HCT116 (cell line): ENCODE data around the gene ANKHD1. TPM values are rescaled to one million over a fixed set of nuclear protein-coding genes. Genes with fewer than 3 reads are reported as not detected.

ENCODE experiments used
- ATAC-seq: fragments of 200-7000 bp; cut with Tn5 transposase; 2 replicates; pipeline ENCODE4 v1.9.1; 2020; ENCODE audit warnings: mild to moderate bottlenecking, moderate library complexity
- BruUV-seq: library from RNA; stranded (reverse); fragments of 400-500 nt; replicated peaks from 2 replicates; lab custom pipeline; 2021; lab: Mats Ljungman, UMichigan
- CTCF ChIA-PET: fragments of 300-600 bp; sonication (Branson Sonifier 250); formaldehyde crosslinking; loops from one replicate; lab custom pipeline; 2021; ENCODE audit warnings: antibody characterized with exemption; lab: Charles Lee
- POLR2A ChIA-PET: fragments of 300-600, 350-600 bp; sonication (Branson Sonifier 250); formaldehyde crosslinking; loops from one replicate; lab custom pipeline; 2021; ENCODE audit warnings: antibody characterized with exemption; lab: Charles Lee
- RAD21 ChIA-PET, 2 experiments: fragments of 300-600 bp; sonication (Branson Sonifier 250); formaldehyde crosslinking; loops; one replicate each; lab custom pipeline; 2023; ENCODE audit warnings: low total read pairs in 2 of 2; ENCODE audit not compliant: uncharacterized antibody in 2 of 2, unreplicated experiment in 2 of 2, low non-redundant PET in 1 of 2; lab: Charles Lee
- DNase-seq: peaks from one replicate; pipeline ENCODE4 v3.0.0-alpha.2; 2010; ENCODE audit warnings: low read depth, low spot score
- H2AFZ ChIP-seq: fragments of 200-600 bp; shearing (Covaris generic), sonication (generic); 2 replicates; pipeline ENCODE4 v1.6.1; 2017; ENCODE audit warnings: low read depth, mixed run types, mixed read lengths, antibody characterized with exemption, low read length; ENCODE audit not compliant: poor library complexity, severe bottlenecking
- H3K27ac ChIP-seq: 2 replicates; pipeline ENCODE4 v1.5.1; 2012; ENCODE audit warnings: low read depth, low read length
- H3K27me3 ChIP-seq: fragments of 200-600 bp; sonication (generic); 2 replicates; pipeline ENCODE4 v1.6.1; 2016; ENCODE audit warnings: mixed run types, low read length, mixed read lengths; ENCODE audit not compliant: insufficient read depth
- H3K36me3 ChIP-seq, 2 experiments: fragments of 200-500 bp in 1 of 2; fragments of 200-600 bp in 1 of 2; sonication (Bioruptor generic) in 1 of 2; sonication (generic) in 1 of 2; 2 replicates each; pipeline versions ENCODE4 v1.5.1 to v1.6.1; 2014 to 2016; ENCODE audit warnings: low read length in 2 of 2, inconsistent platforms in 1 of 2, mixed read lengths in 1 of 2, mixed run types in 1 of 2; ENCODE audit not compliant: insufficient read depth in 2 of 2, control insufficient read depth in 1 of 2
- H3K4me1 ChIP-seq, 2 experiments: fragments of 200-600 bp in 1 of 2; sonication (generic) in 1 of 2; 2 replicates each; pipeline versions ENCODE4 v1.5.1 to v1.6.1; 2012 to 2017; ENCODE audit warnings: low read length in 2 of 2, inconsistent platforms in 1 of 2, mild to moderate bottlenecking in 1 of 2, mixed read lengths in 1 of 2, mixed run types in 1 of 2, moderate library complexity in 1 of 2; ENCODE audit not compliant: insufficient read depth in 2 of 2, control insufficient read depth in 1 of 2
- H3K4me2 ChIP-seq: fragments of 200-600 bp; sonication (generic); 2 replicates; pipeline ENCODE4 v1.6.1; 2017; ENCODE audit warnings: mixed run types, low read length, mixed read lengths
- H3K4me3 ChIP-seq, 2 experiments: fragments of 200-600 bp in 1 of 2; sonication (generic) in 1 of 2; replicated peaks in 1 of 2; 2 replicates each; pipeline ENCODE4 v1.5.1; 2011 to 2016; ENCODE audit warnings: low read length in 2 of 2, control low read depth in 1 of 2, low read depth in 1 of 2, mild to moderate bottlenecking in 1 of 2, mixed read lengths in 1 of 2, mixed run types in 1 of 2
- H3K79me2 ChIP-seq: fragments of 200-600 bp; sonication (generic); 2 replicates; pipeline ENCODE4 v1.6.1; 2017; ENCODE audit warnings: mild to moderate bottlenecking, mixed run types, low read length, moderate library complexity, mixed read lengths; ENCODE audit not compliant: insufficient read depth
- H3K9ac ChIP-seq: fragments of 200-600 bp; sonication (generic); 2 replicates; pipeline ENCODE4 v1.6.1; 2016; ENCODE audit warnings: low read length, mixed read lengths
- H3K9me2 ChIP-seq: fragments of 200-600 bp; sonication (generic), shearing (Covaris generic); 2 replicates; pipeline ENCODE4 v1.6.1; 2017; ENCODE audit warnings: mixed run types, mild to moderate bottlenecking, moderate library complexity; ENCODE audit not compliant: insufficient read depth
- H3K9me3 ChIP-seq, 2 experiments: fragments of 200-500 bp in 1 of 2; fragments of 200-600 bp in 1 of 2; sonication (Bioruptor generic) in 1 of 2; sonication (generic) in 1 of 2; 2 replicates each; pipeline ENCODE4 v1.6.1; 2014 to 2017; ENCODE audit warnings: low read length in 2 of 2, mixed read lengths in 2 of 2, inconsistent platforms in 1 of 2, low read depth in 1 of 2, mild to moderate bottlenecking in 1 of 2, mixed run types in 1 of 2, moderate library complexity in 1 of 2; ENCODE audit not compliant: control insufficient read depth in 1 of 2, insufficient read depth in 1 of 2
- H4K20me1 ChIP-seq: fragments of 200-600 bp; sonication (generic), shearing (Covaris generic); 2 replicates; pipeline ENCODE4 v1.6.1; 2017; ENCODE audit warnings: mixed run types, mild to moderate bottlenecking, moderate library complexity; ENCODE audit not compliant: insufficient read depth
- CBX3 ChIP-seq: IDR thresholded peaks from 2 replicates; pipeline ENCODE4 v1.6.1; 2012; ENCODE audit warnings: low read depth
- CEBPB ChIP-seq: IDR thresholded peaks from 2 replicates; pipeline ENCODE4 v1.6.1; 2012; ENCODE audit warnings: low read depth
- EGR1 ChIP-seq: IDR thresholded peaks from 2 replicates; pipeline ENCODE4 v1.6.1; 2012; ENCODE audit warnings: low read depth
- EZH2phosphoT487 ChIP-seq: fragments of 200-600 bp; IDR thresholded peaks from 2 replicates; pipeline ENCODE4 v1.6.1; 2018; ENCODE audit warnings: antibody characterized with exemption, borderline replicate concordance
- FOSL1 ChIP-seq: IDR thresholded peaks from 2 replicates; pipeline ENCODE4 v1.6.1; 2012; ENCODE audit warnings: low read depth
- JUND ChIP-seq: IDR thresholded peaks from 2 replicates; pipeline ENCODE4 v1.6.1; 2012
- POLR2A ChIP-seq: IDR thresholded peaks from 2 replicates; pipeline ENCODE4 v1.7.0; 2011; ENCODE audit warnings: borderline replicate concordance; ENCODE audit not compliant: insufficient read depth, insufficient read length; ENCODE audit errors: extremely low read depth
- POLR2AphosphoS5 ChIP-seq: IDR thresholded peaks from 2 replicates; pipeline ENCODE4 v1.6.1; 2011; ENCODE audit warnings: mild to moderate bottlenecking, low read depth, low read length, moderate library complexity
- RAD21 ChIP-seq: IDR thresholded peaks from 2 replicates; pipeline ENCODE4 v1.6.1; 2012; ENCODE audit warnings: low read depth, mild to moderate bottlenecking
- SIN3A ChIP-seq: IDR thresholded peaks from 2 replicates; pipeline ENCODE4 v1.6.1; 2012; ENCODE audit warnings: low read depth
- TCF7L2 ChIP-seq: IDR thresholded peaks from 2 replicates; pipeline ENCODE4 v1.7.0; 2011; ENCODE audit warnings: borderline replicate concordance, inconsistent platforms; ENCODE audit not compliant: insufficient read depth, insufficient read length; ENCODE audit errors: extremely low read depth
- ZNF274 ChIP-seq: fragments of 200-500 bp; sonication (Bioruptor generic); IDR thresholded peaks from 2 replicates; pipeline ENCODE4 v1.6.1; 2014; ENCODE audit warnings: mild to moderate bottlenecking, low read depth, low read length, inconsistent platforms
- intact Hi-C: fragments of 100-400 bp; cut with micrococcal nuclease; formaldehyde crosslinking; loops from 2 replicates; pipeline ENCODE4 v1.10.0; 2022
- total RNA-seq: library from RNA; stranded (reverse); gene quantifications from one replicate; pipeline ENCODE4 v1.2.1, GENCODE V29; 2021; ENCODE audit not compliant: unreplicated experiment
- TF ChIP-seq, protein P1 (sequence below): IDR thresholded peaks from 2 replicates; pipeline ENCODE4 v1.6.1; 2012
- TF ChIP-seq, protein P2 (sequence below), 3 experiments: fragments of 200-600 bp in 1 of 3; sonication (generic) in 1 of 3; IDR thresholded peaks in 2 of 3; conservative IDR thresholded peaks in 1 of 3; 2 replicates each; pipeline ENCODE4 v1.5.1; 2012 to 2017; ENCODE audit warnings: low read depth in 2 of 3, low read length in 2 of 3, antibody characterized with exemption in 1 of 3, borderline replicate concordance in 1 of 3, control low read depth in 1 of 3, mild to moderate bottlenecking in 1 of 3, mixed read lengths in 1 of 3, mixed run types in 1 of 3, moderate library complexity in 1 of 3; ENCODE audit not compliant: insufficient read depth in 1 of 3
- TF ChIP-seq, protein P3 (sequence below): IDR thresholded peaks from 2 replicates; pipeline ENCODE4 v1.6.1; 2012; ENCODE audit warnings: low read depth
- TF ChIP-seq, protein P4 (sequence below): IDR thresholded peaks from 2 replicates; pipeline ENCODE4 v1.6.1; 2012

ANKHD1 gene
- total RNA-seq, 1 experiment from 2014 or later = 80.8 TPM

DNA sequence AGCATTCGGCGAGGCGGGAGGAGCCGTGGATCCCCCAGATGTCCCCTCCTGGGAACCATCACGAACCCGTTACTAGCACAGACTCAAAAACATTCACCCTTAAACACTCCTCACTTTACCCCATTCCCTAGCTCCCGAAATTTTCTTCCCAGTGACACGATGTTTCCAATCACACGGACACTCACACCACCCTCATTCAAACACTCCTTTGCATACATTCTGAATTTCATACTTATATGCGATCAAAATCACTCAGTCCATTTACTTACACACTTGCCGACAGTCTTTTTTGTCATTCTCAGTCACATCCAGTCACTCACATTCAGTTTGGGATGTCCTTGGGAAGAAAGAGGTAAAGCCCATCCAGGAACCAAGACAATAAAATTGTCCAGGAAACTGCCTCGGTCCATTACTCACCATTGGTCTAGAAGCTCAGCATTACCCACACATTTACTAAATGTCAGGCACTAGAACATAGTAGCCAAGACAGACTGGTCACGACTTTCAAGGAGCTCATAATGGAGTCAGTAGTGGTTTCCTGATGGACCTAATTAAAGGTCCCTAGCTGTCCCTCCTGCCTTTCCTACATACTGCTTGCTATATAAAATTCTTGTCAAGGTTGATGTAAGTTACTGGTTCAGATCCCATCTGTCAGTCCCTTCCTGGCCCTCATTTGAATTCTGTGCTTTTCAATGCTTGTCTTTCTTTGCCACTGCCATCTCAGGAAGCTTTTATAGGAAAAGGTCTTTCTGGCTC, 163.6 kb downstream of the ANKHD1 start:
- Histone ChIP-seq H3K4me3 (peak overlapping the region; percentile 86 to 88), H3K9me3 (no peaks in the 10 kb centered on the region), H3K4me2 (peak overlapping the region; percentile 91), H3K36me3 (peaks cover 0 to 15% of the 10 kb centered on the region in 2 experiments; a peak in 3 of 4 replicates), H3K4me1 (peaks cover 7 to 19% of the 10 kb centered on the region in 2 experiments; a peak in 3 of 4 replicates), H3K9ac (peak overlapping the region; percentile 89), H3K9me2 (no peaks in the 10 kb centered on the region), H3K27me3 (no peaks in the 10 kb centered on the region), H2AFZ (no peak overlapping the region), H3K27ac (peak overlapping the region; percentile 63), H4K20me1 (no peaks in the 10 kb centered on the region), H3K79me2 (peaks cover 27% of the 10 kb centered on the region)
- DNase-seq = no peak
- CTCF ChIA-PET = interaction anchor here (0.6 kb wide), 1 partner anchor 70 kb away, joined by 3 read pairs; no protein-coding TSS in a partner anchor
- TF ChIP-seq, protein P1, sequence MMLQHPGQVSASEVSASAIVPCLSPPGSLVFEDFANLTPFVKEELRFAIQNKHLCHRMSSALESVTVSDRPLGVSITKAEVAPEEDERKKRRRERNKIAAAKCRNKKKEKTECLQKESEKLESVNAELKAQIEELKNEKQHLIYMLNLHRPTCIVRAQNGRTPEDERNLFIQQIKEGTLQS = no peak
- TF ChIP-seq CEBPB (no peak), CBX3 (no peak), TCF7L2 (no peak), JUND (no peak), POLR2A (no peak), EGR1 (no peak), FOSL1 (no peak), SIN3A (no peak), POLR2AphosphoS5 (no peak), EZH2phosphoT487 (no peak), ZNF274 (no peak), RAD21 (no peak)
- TF ChIP-seq, protein P2, sequence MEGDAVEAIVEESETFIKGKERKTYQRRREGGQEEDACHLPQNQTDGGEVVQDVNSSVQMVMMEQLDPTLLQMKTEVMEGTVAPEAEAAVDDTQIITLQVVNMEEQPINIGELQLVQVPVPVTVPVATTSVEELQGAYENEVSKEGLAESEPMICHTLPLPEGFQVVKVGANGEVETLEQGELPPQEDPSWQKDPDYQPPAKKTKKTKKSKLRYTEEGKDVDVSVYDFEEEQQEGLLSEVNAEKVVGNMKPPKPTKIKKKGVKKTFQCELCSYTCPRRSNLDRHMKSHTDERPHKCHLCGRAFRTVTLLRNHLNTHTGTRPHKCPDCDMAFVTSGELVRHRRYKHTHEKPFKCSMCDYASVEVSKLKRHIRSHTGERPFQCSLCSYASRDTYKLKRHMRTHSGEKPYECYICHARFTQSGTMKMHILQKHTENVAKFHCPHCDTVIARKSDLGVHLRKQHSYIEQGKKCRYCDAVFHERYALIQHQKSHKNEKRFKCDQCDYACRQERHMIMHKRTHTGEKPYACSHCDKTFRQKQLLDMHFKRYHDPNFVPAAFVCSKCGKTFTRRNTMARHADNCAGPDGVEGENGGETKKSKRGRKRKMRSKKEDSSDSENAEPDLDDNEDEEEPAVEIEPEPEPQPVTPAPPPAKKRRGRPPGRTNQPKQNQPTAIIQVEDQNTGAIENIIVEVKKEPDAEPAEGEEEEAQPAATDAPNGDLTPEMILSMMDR (IDR thresholded peaks at IDR 0.05 in 2 of 3, conservative IDR thresholded peaks at IDR 0.05 in 1 of 3; ENCODE audit: borderline replicate concordance in 1 of 3, insufficient read depth in 1 of 3, low read depth in 2 of 3, low read length in 2 of 3) = no peak
- TF ChIP-seq, protein P3, sequence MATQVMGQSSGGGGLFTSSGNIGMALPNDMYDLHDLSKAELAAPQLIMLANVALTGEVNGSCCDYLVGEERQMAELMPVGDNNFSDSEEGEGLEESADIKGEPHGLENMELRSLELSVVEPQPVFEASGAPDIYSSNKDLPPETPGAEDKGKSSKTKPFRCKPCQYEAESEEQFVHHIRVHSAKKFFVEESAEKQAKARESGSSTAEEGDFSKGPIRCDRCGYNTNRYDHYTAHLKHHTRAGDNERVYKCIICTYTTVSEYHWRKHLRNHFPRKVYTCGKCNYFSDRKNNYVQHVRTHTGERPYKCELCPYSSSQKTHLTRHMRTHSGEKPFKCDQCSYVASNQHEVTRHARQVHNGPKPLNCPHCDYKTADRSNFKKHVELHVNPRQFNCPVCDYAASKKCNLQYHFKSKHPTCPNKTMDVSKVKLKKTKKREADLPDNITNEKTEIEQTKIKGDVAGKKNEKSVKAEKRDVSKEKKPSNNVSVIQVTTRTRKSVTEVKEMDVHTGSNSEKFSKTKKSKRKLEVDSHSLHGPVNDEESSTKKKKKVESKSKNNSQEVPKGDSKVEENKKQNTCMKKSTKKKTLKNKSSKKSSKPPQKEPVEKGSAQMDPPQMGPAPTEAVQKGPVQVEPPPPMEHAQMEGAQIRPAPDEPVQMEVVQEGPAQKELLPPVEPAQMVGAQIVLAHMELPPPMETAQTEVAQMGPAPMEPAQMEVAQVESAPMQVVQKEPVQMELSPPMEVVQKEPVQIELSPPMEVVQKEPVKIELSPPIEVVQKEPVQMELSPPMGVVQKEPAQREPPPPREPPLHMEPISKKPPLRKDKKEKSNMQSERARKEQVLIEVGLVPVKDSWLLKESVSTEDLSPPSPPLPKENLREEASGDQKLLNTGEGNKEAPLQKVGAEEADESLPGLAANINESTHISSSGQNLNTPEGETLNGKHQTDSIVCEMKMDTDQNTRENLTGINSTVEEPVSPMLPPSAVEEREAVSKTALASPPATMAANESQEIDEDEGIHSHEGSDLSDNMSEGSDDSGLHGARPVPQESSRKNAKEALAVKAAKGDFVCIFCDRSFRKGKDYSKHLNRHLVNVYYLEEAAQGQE = no peak
- TF ChIP-seq, protein P4, sequence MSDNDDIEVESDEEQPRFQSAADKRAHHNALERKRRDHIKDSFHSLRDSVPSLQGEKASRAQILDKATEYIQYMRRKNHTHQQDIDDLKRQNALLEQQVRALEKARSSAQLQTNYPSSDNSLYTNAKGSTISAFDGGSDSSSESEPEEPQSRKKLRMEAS = no peak
- POLR2A ChIA-PET = interaction anchor here (1.0 kb wide), 1 partner anchor 145 kb away, joined by 3 read pairs; no protein-coding TSS in a partner anchor
- TSS peak; percentile 77 for BruUV-seq
- intact Hi-C loops = no loop called here
- ATAC-seq = peak; percentile 15; the same call in 1 of the 2 replicates
- RAD21 ChIA-PET = no interaction called here
